Measurements from ENCODE around the gene ZNF619.

The ZNF619 gene

DNA sequence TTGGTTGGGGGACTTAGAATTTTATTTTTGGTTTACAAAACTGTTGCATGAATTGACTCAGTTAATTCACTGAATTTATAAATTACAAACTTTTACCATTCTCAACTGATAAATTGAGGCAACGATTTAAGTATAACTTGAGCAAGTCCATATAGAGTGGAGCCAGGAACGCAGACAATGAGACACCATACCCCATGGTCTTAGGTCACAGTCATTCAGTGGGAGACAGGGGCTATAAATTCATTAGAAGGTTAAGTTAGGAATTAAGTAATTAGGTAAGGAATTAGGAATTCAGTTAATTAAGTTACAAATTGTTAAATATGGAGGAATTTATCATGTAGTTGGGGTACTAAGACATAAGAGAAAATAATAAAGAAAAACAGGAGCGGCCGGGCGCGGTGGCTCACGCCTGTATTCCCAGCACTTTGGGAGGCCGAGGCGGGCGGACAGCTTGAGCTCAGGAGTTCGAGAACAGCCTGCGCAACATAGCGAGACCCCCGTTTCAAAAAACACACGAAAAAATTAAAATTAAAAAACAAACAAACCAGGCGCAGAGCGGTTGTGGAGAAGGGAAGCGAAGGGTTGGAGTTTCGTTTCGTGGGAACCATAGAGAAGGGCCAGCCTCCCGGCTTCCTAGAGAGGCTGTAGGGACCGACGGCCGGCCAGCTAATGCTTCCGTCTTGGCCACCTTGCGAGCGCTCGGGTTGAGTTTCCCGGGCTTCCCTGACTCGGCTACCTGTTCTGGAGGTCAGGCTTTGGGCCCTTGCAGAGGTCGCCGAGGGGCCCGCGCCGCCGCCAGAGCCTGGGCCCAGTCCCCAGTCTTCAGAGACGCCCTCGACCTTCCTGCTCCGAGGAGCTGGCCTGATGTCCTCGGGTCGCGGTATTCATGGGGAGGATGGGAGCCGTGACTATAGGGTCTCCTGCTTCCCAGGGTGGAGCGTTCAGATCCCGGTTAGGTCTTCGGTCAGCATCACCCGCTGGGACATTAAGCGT lies at the start of gene ZNF619:
ZNF619 (plus strand) TSS at position 645 of the 993 bp plus-strand sequence. CDS start 858 bp downstream, outside the sequence.
- in situ Hi-C loops (cut with HindIII; ENCODE audit: low sequenced_read_pairs), result no loop called here
- TF ChIP-seq, protein P1, sequence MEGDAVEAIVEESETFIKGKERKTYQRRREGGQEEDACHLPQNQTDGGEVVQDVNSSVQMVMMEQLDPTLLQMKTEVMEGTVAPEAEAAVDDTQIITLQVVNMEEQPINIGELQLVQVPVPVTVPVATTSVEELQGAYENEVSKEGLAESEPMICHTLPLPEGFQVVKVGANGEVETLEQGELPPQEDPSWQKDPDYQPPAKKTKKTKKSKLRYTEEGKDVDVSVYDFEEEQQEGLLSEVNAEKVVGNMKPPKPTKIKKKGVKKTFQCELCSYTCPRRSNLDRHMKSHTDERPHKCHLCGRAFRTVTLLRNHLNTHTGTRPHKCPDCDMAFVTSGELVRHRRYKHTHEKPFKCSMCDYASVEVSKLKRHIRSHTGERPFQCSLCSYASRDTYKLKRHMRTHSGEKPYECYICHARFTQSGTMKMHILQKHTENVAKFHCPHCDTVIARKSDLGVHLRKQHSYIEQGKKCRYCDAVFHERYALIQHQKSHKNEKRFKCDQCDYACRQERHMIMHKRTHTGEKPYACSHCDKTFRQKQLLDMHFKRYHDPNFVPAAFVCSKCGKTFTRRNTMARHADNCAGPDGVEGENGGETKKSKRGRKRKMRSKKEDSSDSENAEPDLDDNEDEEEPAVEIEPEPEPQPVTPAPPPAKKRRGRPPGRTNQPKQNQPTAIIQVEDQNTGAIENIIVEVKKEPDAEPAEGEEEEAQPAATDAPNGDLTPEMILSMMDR (IDR thresholded peaks at IDR 0.05; ENCODE audit: low read depth, low read length, missing control alignments), result no peak
- DNase-seq (ENCODE audit: low read depth), result peak; percentile 41
- H3K4me3 ChIP-seq (ENCODE audit: low read depth, low read length), result peak within 1 kb of the TSS; percentile 69

DNA sequence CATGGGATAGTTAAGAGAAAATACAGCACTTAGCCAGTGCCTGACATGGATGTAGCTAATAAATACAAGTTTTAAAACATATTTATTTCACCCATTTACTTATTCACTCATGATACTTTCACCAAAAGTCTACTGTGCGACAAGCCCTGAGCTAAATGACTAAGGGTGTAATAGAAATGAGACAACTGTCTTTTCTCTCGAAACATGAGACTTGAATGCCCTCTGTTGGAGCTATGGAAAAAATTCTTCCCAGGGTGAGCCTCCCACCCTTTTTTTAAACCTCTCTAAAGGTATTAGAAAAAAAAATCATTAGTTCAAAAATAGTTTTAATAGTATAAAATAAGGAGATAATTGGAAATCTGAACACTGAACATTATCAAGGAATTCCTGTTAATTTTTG lies 44.1 kb upstream of the ZNF619 start:
- TF ChIP-seq, protein P1 (IDR thresholded peaks at IDR 0.05; ENCODE audit: low read depth, low read length, missing control alignments), result no peak
- DNase-seq (ENCODE audit: low read depth), result no peak
- in situ Hi-C loops (cut with HindIII; ENCODE audit: low sequenced_read_pairs), result no loop called here
- no peak overlapping the region for H3K4me3 ChIP-seq (ENCODE audit: low read depth, low read length)

DNA sequence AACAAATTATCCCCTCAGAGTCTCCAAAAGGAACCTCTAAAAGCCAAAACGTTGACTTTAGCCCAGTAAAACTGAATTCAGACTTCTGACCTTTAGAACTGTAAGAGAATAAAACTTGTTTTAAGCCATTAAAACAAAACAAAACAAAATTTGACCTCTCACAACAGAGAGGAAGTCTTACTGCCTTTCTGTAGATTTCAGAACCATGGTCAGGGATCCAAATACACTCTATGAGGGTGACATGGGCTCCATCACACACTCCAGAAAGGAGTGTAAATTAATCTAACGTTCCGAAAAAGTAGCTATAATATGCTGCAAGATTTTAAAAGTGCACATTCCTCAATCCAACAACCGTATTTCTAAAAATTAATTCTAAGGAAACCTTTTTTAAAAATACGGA lies 39.0 kb upstream of the ZNF619 start:
- H3K4me3 ChIP-seq (ENCODE audit: low read depth, low read length), result no peak overlapping the region
- in situ Hi-C loops (cut with HindIII; ENCODE audit: low sequenced_read_pairs), result no loop called here
- DNase-seq (ENCODE audit: low read depth), result no peak
- TF ChIP-seq, protein P1 (IDR thresholded peaks at IDR 0.05; ENCODE audit: low read depth, low read length, missing control alignments), result no peak

DNA sequence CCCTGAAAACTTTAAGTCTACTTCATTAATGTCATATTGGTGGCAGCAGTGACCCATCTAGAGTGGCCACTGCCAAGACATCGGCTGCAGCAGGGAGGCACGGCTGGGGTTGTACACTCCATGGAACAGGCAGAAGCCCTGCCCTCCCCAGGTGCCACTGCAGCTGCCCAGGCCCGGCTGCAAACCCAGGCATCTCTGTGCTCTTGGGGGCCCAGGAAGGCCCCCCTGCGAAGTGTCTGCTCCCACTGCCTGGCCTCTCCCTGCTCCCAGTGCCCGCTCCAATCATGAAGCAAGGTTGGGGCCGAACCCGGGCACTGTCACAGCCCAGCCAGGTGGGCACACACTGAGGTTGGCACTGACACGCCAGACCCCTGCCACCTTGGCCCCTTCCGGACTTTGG lies 31.9 kb upstream of the ZNF619 start:
- DNase-seq (ENCODE audit: low read depth), result no peak
- in situ Hi-C loops (cut with HindIII; ENCODE audit: low sequenced_read_pairs), result no loop called here
- no peak overlapping the region for H3K4me3 ChIP-seq (ENCODE audit: low read depth, low read length)
- TF ChIP-seq, protein P1 (IDR thresholded peaks at IDR 0.05; ENCODE audit: low read depth, low read length, missing control alignments), result no peak

DNA sequence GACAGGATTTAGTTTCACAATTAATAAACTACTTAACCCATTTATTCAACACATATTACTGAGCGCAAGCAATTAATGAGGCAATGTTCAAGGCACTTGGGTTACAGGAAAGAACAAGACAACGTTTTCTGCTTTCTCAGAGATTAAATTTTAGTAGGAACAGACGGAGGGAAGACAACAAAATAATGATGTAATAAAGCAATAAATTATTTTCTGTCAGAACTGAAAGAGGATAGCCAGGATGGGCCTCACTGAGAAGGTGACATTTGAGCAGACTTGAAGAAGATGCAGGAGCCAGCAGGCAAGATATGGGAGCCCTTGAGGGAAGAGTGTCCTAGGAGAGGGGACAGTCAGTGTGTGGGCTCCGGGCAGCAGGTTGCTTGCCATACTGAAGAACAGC lies 31.0 kb upstream of the ZNF619 start:
- in situ Hi-C loops (cut with HindIII; ENCODE audit: low sequenced_read_pairs), result no loop called here
- no peak overlapping the region for H3K4me3 ChIP-seq (ENCODE audit: low read depth, low read length)
- no peak for DNase-seq (ENCODE audit: low read depth)
- TF ChIP-seq, protein P1 (IDR thresholded peaks at IDR 0.05; ENCODE audit: low read depth, low read length, missing control alignments), result no peak

DNA sequence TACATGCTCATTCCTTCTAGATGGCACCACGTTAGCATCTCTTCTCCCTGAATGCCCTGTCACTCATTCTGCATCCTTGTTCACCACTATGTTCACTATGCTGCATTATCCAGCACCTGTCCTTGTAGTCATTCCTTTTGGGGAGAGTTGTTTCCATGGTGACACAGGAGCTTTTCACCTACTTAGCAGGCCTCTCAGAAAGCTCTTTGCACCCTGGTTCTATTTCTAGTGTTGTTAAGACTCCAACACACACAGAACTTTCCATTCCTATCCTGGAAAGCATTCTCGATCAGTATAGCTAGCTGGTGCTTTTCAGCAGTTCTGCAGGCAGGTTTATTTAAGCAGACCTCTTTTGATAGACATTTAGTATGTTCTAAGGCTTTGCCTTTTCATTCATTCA lies 26.5 kb upstream of the ZNF619 start:
- TF ChIP-seq, protein P1 (IDR thresholded peaks at IDR 0.05; ENCODE audit: low read depth, low read length, missing control alignments), result no peak

More for the DNA sequence above, 26.5 kb upstream of the ZNF619 start:
- DNase-seq (ENCODE audit: low read depth), result no peak
- in situ Hi-C loops (cut with HindIII; ENCODE audit: low sequenced_read_pairs), result no loop called here
- no peak overlapping the region for H3K4me3 ChIP-seq (ENCODE audit: low read depth, low read length)

All from astrocyte of the cerebellum (primary cell).